Osteoblast (primary cell): ENCODE measurements around the gene ATP6V1B1. TPM values are rescaled to one million over a fixed set of nuclear protein-coding genes. Genes with fewer than 3 reads are reported as not detected.

Experiments used
- DNase-seq: peaks from one replicate; pipeline ENCODE4 v3.0.0; 2011; ENCODE audit warnings: low spot score, mixed read lengths; ENCODE audit not compliant: insufficient read length; ENCODE audit errors: missing footprints
- H2AFZ ChIP-seq: 2 replicates; pipeline ENCODE4 v1.6.0; 2011; ENCODE audit warnings: mild to moderate bottlenecking, low read length
- H3K27ac ChIP-seq: 2 replicates; pipeline ENCODE4 v1.5.1; 2011; ENCODE audit warnings: mild to moderate bottlenecking, low read depth, low read length, moderate library complexity
- H3K27me3 ChIP-seq: 2 replicates; pipeline ENCODE4 v1.6.0; 2012; ENCODE audit warnings: mild to moderate bottlenecking, control low read depth, inconsistent platforms, low read length, moderate library complexity; ENCODE audit not compliant: insufficient read depth
- H3K36me3 ChIP-seq: 2 replicates; pipeline ENCODE4 v1.5.1; 2011; ENCODE audit warnings: mild to moderate bottlenecking, low read length, control low read depth, moderate library complexity; ENCODE audit not compliant: insufficient read depth
- H3K4me1 ChIP-seq: 2 replicates; pipeline ENCODE4 v1.5.1; 2011; ENCODE audit warnings: mild to moderate bottlenecking, low read length, control low read depth, moderate library complexity; ENCODE audit not compliant: insufficient read depth
- H3K4me2 ChIP-seq: 2 replicates; pipeline ENCODE4 v1.6.0; 2011; ENCODE audit warnings: mild to moderate bottlenecking, low read length; ENCODE audit not compliant: insufficient read depth
- H3K4me3 ChIP-seq: fragments of 200-600 bp; sonication (generic); 3 replicates; pipeline ENCODE4 v1.5.1; 2012; ENCODE audit warnings: mild to moderate bottlenecking, low read length, inconsistent platforms; ENCODE audit not compliant: insufficient read depth
- H3K79me2 ChIP-seq: 2 replicates; pipeline ENCODE4 v1.6.0; 2012; ENCODE audit warnings: mild to moderate bottlenecking, low read length, control low read depth, inconsistent platforms; ENCODE audit not compliant: insufficient read depth
- H3K9me3 ChIP-seq: 2 replicates; pipeline ENCODE4 v1.5.1; 2011; ENCODE audit warnings: low read depth, low read length, control low read depth
- H4K20me1 ChIP-seq: 2 replicates; pipeline ENCODE4 v1.6.0; 2012; ENCODE audit warnings: mild to moderate bottlenecking, low read length, control low read depth; ENCODE audit not compliant: insufficient read depth
- total RNA-seq: library from RNA; depleted of rRNA; stranded (reverse); fragments of >200 nt; gene quantifications from 2 replicates; pipeline ENCODE4 v1.2.3, GENCODE V29; 2012
- TF ChIP-seq, protein P1 (sequence below): IDR thresholded peaks from 2 replicates; pipeline ENCODE4 v1.5.1; 2011; ENCODE audit warnings: mild to moderate bottlenecking, low read depth, low read length, moderate library complexity; ENCODE audit errors: extremely low read depth

The ATP6V1B1 gene
- total RNA-seq, 1 donor, result 2.5 TPM

DNA sequence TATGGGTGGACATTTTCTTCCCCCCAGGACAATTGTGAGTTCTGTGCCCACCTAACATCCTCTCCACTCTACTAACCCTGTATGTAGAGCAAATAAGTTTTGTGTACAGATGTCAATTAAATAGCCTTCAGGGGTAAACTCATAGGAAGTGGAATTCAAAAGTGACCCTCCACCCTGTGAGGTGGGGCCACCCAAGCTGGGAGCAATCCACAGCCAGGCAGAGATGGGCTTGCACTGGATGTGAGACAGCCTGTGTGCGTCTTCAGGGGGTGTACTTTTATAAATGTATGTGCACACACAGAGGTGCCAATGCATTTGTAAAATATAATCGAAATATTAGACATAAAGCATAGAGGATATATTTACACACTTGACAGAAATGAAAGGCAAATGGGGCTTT is 33.1 kb upstream of the ATP6V1B1 start:
- H3K9me3 ChIP-seq, result no peaks in the 10 kb centered on the region
- H3K4me3 ChIP-seq, result no peak overlapping the region
- TF ChIP-seq, protein P1, sequence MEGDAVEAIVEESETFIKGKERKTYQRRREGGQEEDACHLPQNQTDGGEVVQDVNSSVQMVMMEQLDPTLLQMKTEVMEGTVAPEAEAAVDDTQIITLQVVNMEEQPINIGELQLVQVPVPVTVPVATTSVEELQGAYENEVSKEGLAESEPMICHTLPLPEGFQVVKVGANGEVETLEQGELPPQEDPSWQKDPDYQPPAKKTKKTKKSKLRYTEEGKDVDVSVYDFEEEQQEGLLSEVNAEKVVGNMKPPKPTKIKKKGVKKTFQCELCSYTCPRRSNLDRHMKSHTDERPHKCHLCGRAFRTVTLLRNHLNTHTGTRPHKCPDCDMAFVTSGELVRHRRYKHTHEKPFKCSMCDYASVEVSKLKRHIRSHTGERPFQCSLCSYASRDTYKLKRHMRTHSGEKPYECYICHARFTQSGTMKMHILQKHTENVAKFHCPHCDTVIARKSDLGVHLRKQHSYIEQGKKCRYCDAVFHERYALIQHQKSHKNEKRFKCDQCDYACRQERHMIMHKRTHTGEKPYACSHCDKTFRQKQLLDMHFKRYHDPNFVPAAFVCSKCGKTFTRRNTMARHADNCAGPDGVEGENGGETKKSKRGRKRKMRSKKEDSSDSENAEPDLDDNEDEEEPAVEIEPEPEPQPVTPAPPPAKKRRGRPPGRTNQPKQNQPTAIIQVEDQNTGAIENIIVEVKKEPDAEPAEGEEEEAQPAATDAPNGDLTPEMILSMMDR, result no peak
- peaks cover 23% of the 10 kb centered on the region for H3K27me3 ChIP-seq
- H3K27ac ChIP-seq, result no peak overlapping the region
- H3K36me3 ChIP-seq, result peaks cover 3% of the 10 kb centered on the region
- H3K4me1 ChIP-seq, result peaks cover 8% of the 10 kb centered on the region
- H3K4me2 ChIP-seq, result peak overlapping the region; percentile 89
- no peak for DNase-seq
- H3K79me2 ChIP-seq, result peaks cover 35% of the 10 kb centered on the region
- no peak overlapping the region for H2AFZ ChIP-seq
- H4K20me1 ChIP-seq, result peaks cover 4% of the 10 kb centered on the region

DNA sequence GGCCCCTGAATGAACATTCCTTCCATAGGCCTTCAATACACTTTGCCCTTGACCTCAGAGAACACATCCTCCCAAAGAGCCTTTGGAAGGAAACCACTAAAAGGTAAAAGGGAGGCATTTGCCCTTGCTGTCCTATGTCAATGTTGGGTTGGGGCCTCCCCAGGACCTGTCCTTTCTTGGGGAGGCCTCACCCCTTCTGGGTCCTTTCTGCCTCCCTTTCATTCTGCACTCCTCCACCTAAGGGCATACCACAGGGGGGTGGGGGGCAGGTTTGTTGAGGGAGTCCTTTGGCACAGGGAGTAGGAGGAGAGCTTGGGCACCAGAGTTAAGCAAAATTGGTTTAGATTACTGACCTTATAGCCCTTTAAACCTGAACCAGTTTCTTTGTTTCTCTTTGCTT is 32.5 kb upstream of the ATP6V1B1 start:
- no peak overlapping the region for H3K27ac ChIP-seq
- H3K9me3 ChIP-seq, result no peaks in the 10 kb centered on the region
- no peak overlapping the region for H2AFZ ChIP-seq
- H3K27me3 ChIP-seq, result peaks cover 17% of the 10 kb centered on the region
- peaks cover 4% of the 10 kb centered on the region for H4K20me1 ChIP-seq
- TF ChIP-seq, protein P1, result no peak
- H3K4me1 ChIP-seq, result peaks cover 8% of the 10 kb centered on the region
- DNase-seq, result no peak
- no peak overlapping the region for H3K4me2 ChIP-seq
- H3K4me3 ChIP-seq, result no peak overlapping the region
- peaks cover 35% of the 10 kb centered on the region for H3K79me2 ChIP-seq
- H3K36me3 ChIP-seq, result peaks cover 3% of the 10 kb centered on the region

DNA sequence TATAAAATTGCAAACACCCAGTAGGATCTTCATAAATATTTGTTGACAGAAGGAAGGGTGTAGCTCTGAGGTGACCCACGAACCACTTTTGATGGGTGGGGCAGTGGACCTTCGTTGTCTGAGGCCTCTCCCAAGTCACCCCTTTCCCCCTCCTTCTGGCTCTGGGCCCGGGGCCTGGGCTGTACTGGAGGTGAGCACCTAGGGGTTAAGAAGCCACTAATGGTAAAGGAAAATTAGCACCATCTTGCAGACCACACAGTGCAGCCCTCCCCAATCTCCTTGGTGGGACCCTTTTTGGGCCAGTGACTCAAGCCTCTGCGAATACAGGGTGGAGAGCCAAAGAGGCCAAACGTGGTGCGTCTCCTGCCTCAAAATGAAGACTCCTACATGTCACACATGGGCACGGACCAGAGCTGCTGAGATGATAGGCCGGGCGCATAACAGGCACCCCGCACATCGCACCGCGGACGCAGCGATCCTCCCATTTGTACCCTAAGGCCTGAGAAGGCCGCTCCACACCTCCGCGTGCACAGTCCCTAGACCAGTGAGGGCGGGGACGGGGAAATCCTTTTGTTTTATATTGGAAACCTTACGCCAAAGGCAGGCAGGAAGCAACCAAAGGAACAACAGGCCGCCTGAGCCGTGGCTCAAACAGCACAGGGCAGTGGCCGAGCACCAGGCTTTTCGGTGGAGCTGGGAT is 31.9 kb upstream of the ATP6V1B1 start:
- H3K4me3 ChIP-seq, result no peak overlapping the region
- no peaks in the 10 kb centered on the region for H3K9me3 ChIP-seq
- peaks cover 3% of the 10 kb centered on the region for H3K36me3 ChIP-seq
- H4K20me1 ChIP-seq, result peaks cover 4% of the 10 kb centered on the region
- DNase-seq, result no peak
- TF ChIP-seq, protein P1, result no peak
- H3K4me2 ChIP-seq, result no peak overlapping the region
- peaks cover 8% of the 10 kb centered on the region for H3K4me1 ChIP-seq
- no peak overlapping the region for H3K27ac ChIP-seq
- H2AFZ ChIP-seq, result no peak overlapping the region
- peaks cover 37% of the 10 kb centered on the region for H3K79me2 ChIP-seq
- peaks cover 10% of the 10 kb centered on the region for H3K27me3 ChIP-seq

DNA sequence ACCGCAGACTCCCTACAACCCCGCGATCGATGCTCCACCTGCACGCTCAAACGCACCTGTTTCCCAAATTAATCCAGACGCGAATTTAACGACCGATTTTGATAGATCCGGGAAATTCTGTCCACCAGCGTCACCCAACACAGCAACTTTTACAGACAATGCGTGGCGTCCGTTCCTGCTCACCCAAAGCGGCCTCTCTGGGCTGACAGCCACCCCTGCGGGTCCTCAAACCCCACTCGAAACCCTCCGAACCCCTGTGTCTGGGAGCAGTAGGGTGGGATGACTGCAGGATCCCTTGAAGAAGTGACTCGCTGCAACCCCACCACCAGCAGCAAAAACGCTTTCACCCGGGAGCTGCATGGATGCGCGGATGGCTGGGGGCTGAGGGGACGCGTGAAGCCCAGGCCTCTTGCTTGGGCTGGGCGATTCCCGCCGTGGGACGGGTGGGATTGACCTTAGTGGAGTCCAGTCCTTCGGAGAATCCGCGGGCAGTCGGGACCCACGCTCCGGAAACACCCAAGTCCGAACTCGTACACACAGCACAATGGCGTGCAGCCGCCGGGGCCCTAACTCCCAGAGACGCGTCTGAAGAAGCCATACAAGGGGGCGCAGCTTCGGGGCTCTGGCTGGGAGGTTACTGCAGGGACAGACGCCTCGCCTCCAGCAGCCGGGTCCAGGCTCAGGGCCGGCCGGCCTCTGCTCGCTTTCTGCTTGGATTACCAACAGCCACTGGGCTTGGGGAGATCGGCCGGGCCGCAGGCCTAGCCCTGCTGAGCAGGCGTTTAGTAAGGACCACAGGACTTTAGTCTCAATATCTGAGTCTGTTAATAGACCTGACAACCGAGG is 31.1 kb upstream of the ATP6V1B1 start:
- H2AFZ ChIP-seq, result no peak overlapping the region
- H3K4me2 ChIP-seq, result no peak overlapping the region
- no peaks in the 10 kb centered on the region for H3K9me3 ChIP-seq
- peaks cover 2% of the 10 kb centered on the region for H3K27me3 ChIP-seq
- H3K36me3 ChIP-seq, result peaks cover 3% of the 10 kb centered on the region
- H4K20me1 ChIP-seq, result peaks cover 4% of the 10 kb centered on the region
- H3K4me1 ChIP-seq, result peaks cover 8% of the 10 kb centered on the region
- no peak overlapping the region for H3K27ac ChIP-seq
- H3K4me3 ChIP-seq, result no peak overlapping the region
- TF ChIP-seq, protein P1, result no peak
- DNase-seq, result no peak
- H3K79me2 ChIP-seq, result peaks cover 37% of the 10 kb centered on the region
